ENCODE data around the gene DAGLA.

Gene DAGLA

GRCh38 chr11:61762798-61763197 lies 82.6 kb downstream of the DAGLA start:
- no peak overlapping the region for H3K9ac ChIP-seq
- H3K4me3 ChIP-seq (IDR thresholded peaks at IDR 0.05; ENCODE audit: insufficient read depth, low read depth, low read length): no peak overlapping the region
- no peak overlapping the region for H3K27ac ChIP-seq
- no peaks in the 10 kb centered on the region for H3K79me2 ChIP-seq (ENCODE audit: insufficient read depth, low read depth)
- H3K27me3 ChIP-seq (ENCODE audit: insufficient read depth, low read depth): peaks cover 27% of the 10 kb centered on the region
- H3K4me1 ChIP-seq (ENCODE audit: low read depth, poor library complexity, severe bottlenecking): no peaks in the 10 kb centered on the region
- H3K4me2 ChIP-seq: no peak overlapping the region
- no peaks in the 10 kb centered on the region for H3K36me3 ChIP-seq (ENCODE audit: insufficient read depth)
- TF ChIP-seq CTCF (conservative IDR thresholded peaks at IDR 0.05; ENCODE audit: low read depth, low read length): no peak
- no peaks in the 10 kb centered on the region for H4K20me1 ChIP-seq (ENCODE audit: insufficient read depth)
- H2AFZ ChIP-seq (ENCODE audit: low read depth): no peak overlapping the region

GRCh38 chr11:61763930-61764605 lies 83.9 kb downstream of the DAGLA start:
- no peak overlapping the region for H3K4me3 ChIP-seq (IDR thresholded peaks at IDR 0.05; ENCODE audit: insufficient read depth, low read depth, low read length)
- H3K27ac ChIP-seq: no peak overlapping the region
- H3K4me2 ChIP-seq: no peak overlapping the region
- H3K9ac ChIP-seq: no peak overlapping the region
- H2AFZ ChIP-seq (ENCODE audit: low read depth): no peak overlapping the region
- H3K27me3 ChIP-seq (ENCODE audit: insufficient read depth, low read depth): peaks cover 27% of the 10 kb centered on the region
- H4K20me1 ChIP-seq (ENCODE audit: insufficient read depth): no peaks in the 10 kb centered on the region
- TF ChIP-seq CTCF (conservative IDR thresholded peaks at IDR 0.05; ENCODE audit: low read depth, low read length): no peak
- no peaks in the 10 kb centered on the region for H3K79me2 ChIP-seq (ENCODE audit: insufficient read depth, low read depth)
- no peaks in the 10 kb centered on the region for H3K4me1 ChIP-seq (ENCODE audit: low read depth, poor library complexity, severe bottlenecking)
- H3K36me3 ChIP-seq (ENCODE audit: insufficient read depth): no peaks in the 10 kb centered on the region

- Histone ChIP-seq H3K27me3 (ENCODE audit: insufficient read depth, low read depth) (peaks cover 27% of the 10 kb centered on the region), H3K4me2 (no peak overlapping the region), H3K9ac (no peak overlapping the region), H3K79me2 (ENCODE audit: insufficient read depth, low read depth) (no peaks in the 10 kb centered on the region), H3K27ac (no peak overlapping the region), H3K36me3 (ENCODE audit: insufficient read depth) (no peaks in the 10 kb centered on the region), H4K20me1 (ENCODE audit: insufficient read depth) (no peaks in the 10 kb centered on the region), H3K4me1 (ENCODE audit: low read depth, poor library complexity, severe bottlenecking) (no peaks in the 10 kb centered on the region), H3K4me3 (IDR thresholded peaks at IDR 0.05; ENCODE audit: insufficient read depth, low read depth, low read length) (no peak overlapping the region), H2AFZ (ENCODE audit: low read depth) (no peak overlapping the region)
- no peak for TF ChIP-seq CTCF (conservative IDR thresholded peaks at IDR 0.05; ENCODE audit: low read depth, low read length)
Observed at GRCh38 chr11:61764606-61765260, 84.5 kb downstream of the DAGLA start.

- peaks cover 27% of the 10 kb centered on the region for H3K27me3 ChIP-seq (ENCODE audit: insufficient read depth, low read depth)
- H3K4me3 ChIP-seq (IDR thresholded peaks at IDR 0.05; ENCODE audit: insufficient read depth, low read depth, low read length): no peak overlapping the region
- H3K27ac ChIP-seq: no peak overlapping the region
- H2AFZ ChIP-seq (ENCODE audit: low read depth): no peak overlapping the region
- H3K4me2 ChIP-seq: no peak overlapping the region
- no peak overlapping the region for H3K9ac ChIP-seq
- TF ChIP-seq CTCF (conservative IDR thresholded peaks at IDR 0.05; ENCODE audit: low read depth, low read length): no peak
- H3K79me2 ChIP-seq (ENCODE audit: insufficient read depth, low read depth): no peaks in the 10 kb centered on the region
- no peaks in the 10 kb centered on the region for H3K36me3 ChIP-seq (ENCODE audit: insufficient read depth)
- H3K4me1 ChIP-seq (ENCODE audit: low read depth, poor library complexity, severe bottlenecking): no peaks in the 10 kb centered on the region
- H4K20me1 ChIP-seq (ENCODE audit: insufficient read depth): no peaks in the 10 kb centered on the region
Observed at GRCh38 chr11:61765550-61766253, 85.5 kb downstream of the DAGLA start.

Data from KMS-11 (cell line).